ENCODE measurements around the gene ARHGAP22.

GRCh38 chr10:48503293-48503911, 101.5 kb downstream of the ARHGAP22 start:
- TF ChIP-seq CTCF (IDR thresholded peaks at IDR 0.05): no peak
- no peak for TF ChIP-seq POLR2A (IDR thresholded peaks at IDR 0.05)
